HG03457 (cell line): ENCODE measurements around the gene EHF.
"Not testable (repeated sequence)": the region's sequence is repeated elsewhere in the genome, so short reads cannot be mapped to it uniquely, and the experiment has no call there.

Source experiments
- ATAC-seq: cut with Tn5 transposase; IDR thresholded peaks from one replicate; pipeline ENCODE4 v1.9.1; 2021; ENCODE audit warnings: moderate number of reproducible peaks; ENCODE audit not compliant: unreplicated experiment

EHF gene

GRCh38 chr11:34665077-34665835, 44.4 kb downstream of the EHF start:
- no peak for ATAC-seq

DNA sequence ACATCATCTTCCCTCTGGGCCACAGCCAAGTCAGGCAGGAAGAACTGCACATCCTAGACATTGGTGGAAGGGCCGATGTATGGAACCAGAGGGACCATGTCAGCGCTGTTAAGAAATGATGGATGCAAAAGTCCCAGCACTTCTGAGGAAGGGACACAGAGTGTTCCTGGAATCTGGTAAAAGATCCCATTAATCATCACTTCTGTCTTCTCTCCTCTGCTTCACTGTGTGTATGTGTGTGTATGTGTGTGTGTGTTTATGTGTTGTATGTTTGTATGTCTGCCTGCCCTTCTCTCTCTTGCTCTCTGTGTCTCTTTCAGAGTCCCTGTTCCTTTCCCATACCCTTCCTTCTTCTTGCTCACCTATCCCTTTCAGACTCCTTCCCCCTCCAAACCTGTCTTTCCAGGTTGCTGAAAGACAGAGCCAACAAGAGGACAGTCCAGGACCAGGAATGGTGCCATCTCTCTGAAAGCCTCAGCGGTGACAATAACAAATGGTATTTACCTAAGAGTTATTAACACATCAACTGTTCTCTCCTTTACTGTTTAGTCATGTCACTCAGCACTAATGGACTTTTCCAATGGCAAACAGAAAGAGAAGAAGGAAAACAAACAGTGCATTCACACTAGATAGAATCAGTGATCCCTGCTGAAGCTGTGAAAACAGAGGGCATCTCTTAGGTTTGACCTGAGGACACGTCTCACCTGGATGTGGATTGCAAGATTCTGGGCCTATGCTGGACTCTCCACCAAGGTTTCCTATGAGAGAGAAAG, 47.1 kb downstream of the EHF start:
- no peak for ATAC-seq

- no peak for ATAC-seq
Measured at GRCh38 chr11:34668583-34669053, 47.7 kb downstream of the EHF start.

- no peak for ATAC-seq
Measured at GRCh38 chr11:34669458-34669857, 48.6 kb downstream of the EHF start.

- no peak for ATAC-seq
Measured at GRCh38 chr11:34671117-34671516, 50.2 kb downstream of the EHF start.

DNA sequence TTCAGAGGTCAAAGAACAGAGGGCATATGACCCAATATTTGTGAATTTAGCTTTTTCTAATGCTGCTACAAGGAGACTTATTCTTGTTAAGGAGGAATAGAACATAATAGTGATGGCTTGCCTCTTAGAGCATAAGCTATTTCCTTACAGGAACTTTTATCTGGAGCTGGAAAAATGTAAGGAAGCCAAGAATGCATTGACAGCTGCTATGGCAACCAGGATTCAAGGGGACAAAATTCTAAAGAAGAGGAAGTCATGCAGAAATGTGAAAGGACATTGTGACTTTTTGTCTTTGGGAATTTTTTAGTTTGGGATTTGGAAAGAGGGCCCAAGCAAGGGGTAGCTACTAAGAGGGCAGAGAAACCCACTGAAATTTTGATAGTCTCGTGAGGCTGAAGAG, 51.1 kb downstream of the EHF start:
- no peak for ATAC-seq

DNA sequence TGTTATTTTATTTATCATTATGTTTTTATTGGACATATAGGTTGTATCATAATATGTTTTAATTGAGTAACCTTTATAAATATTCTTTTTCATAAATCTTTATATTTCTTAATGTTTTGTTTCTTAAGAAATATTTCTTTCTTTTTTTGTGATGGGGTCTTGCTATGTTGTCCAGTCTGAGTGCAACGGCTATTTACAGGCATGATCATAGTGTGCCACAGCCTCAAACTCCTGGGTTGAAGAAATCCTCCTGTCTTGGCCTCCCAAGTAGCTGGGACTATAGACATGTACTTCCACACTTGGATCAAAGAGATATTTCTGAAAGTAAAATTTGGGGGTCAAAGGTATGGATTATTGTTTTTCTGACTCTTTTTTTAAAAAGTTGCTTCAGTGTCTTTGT, 53.1 kb downstream of the EHF start:
- ATAC-seq: no peak

DNA sequence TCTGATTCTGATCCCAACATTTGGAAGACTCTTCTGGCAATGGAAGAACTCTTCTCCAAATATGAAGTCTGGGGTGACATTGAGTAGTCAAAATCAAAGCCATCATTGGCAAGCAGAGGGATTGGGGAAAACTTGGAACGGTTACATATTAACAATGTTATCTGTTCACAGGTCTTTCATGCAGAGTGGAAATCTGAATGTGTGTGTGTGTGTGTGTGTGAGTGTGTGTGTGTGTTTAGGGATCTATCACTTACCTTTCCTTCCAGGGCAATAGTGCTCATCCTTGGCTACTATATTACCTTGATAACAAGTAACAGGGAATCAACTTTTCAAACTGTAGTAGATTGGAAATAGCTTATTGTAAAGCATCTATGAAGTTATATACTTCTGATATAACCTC, 55.3 kb downstream of the EHF start:
- ATAC-seq: no peak

DNA sequence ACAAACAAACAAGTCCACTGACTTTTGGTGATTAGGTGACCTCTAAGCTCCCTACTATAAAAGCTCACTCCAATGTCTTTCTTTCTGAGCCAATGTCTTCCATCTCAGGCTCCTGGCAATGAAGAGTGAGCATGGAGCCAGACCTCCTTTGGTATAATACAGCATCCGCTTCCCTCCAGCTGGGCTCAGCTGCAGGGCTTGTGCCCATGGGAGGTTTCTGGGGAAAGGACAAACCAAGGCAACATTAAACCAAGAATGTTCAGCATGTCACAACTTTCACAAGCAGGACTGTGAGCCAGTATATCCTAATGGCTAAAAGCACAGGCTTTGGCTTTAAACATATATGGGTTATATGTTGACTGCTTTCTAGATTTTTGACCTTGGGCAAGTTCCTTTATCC, 58.8 kb downstream of the EHF start:
- no peak for ATAC-seq

- ATAC-seq: no peak
Measured at GRCh38 chr11:34680206-34680605, 59.3 kb downstream of the EHF start.

DNA sequence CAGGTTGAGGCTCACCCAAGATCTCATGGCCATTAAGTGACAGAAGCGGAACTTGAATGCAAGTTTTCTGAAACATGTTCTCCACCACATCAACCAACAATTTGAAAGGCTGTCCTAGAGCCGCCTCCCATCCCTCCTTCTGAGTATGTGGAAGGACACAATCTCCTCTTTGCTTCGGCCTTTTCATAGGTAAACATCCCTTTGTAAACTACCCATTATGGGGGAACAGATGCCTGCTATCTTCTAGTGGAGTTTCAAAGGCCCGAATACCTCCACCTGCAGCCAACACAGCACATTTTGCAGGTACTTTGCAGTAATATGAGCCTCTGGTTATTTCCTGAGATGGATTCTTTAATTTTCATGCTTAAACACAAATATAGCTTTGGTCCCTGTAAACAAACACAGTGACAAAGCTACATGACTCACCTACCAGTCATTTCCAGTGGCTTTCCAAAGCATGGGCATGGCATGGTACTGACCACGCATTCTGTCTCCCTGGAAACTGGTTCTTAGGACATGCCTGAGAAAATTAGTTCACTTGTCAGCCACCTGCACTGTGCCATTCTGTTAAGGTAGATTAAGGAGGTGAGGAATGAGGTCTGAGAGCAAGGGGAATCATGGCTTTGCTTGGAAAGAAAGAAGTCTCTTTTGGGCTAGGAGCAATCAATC, 60.2 kb downstream of the EHF start:
- ATAC-seq: no peak

- ATAC-seq: no peak
Measured at GRCh38 chr11:34682825-34683224, 61.9 kb downstream of the EHF start.

- ATAC-seq: no peak
Measured at GRCh38 chr11:34683396-34683795, 62.5 kb downstream of the EHF start.

- no peak for ATAC-seq
Measured at GRCh38 chr11:34685864-34686263, 65.0 kb downstream of the EHF start.

DNA sequence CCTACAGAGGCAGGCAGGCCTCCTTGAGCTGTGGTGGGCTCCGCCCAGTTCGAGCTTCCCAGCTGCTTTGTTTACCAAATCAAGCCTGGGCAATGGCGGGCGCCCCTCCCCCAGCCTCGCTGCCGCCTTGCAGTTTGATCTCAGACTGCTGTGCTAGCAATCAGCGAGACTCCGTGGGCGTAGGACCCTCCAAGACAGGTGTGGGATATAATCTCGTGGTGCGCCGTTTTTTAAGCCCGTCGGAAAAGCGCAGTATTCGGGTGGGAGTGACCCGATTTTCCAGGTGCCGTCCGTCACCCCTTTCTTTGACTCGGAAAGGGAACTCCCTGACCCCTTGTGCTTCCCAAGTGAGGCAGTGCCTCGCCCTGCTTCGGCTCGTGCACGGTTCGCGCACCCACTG, 71.4 kb downstream of the EHF start:
- not testable (repeated sequence) for ATAC-seq

DNA sequence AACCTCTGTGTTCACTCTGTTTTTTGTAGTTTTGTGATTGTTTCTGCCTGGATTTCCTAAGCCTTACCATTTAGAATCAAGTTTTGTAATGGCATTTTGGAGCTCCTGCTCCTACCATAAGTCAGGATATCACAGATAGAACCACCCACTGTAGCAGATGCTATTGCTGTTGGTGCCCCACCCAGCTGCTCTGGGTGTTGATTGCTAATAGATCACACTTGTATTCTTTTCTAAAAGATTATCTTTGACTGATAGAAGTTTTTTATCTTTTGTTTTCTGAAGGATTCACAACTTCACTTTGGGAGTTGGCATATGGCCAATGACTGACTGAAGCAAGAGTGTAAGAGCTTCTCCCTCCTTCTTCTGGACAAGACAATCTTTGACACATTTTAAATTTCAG, 76.0 kb downstream of the EHF start:
- no peak for ATAC-seq

DNA sequence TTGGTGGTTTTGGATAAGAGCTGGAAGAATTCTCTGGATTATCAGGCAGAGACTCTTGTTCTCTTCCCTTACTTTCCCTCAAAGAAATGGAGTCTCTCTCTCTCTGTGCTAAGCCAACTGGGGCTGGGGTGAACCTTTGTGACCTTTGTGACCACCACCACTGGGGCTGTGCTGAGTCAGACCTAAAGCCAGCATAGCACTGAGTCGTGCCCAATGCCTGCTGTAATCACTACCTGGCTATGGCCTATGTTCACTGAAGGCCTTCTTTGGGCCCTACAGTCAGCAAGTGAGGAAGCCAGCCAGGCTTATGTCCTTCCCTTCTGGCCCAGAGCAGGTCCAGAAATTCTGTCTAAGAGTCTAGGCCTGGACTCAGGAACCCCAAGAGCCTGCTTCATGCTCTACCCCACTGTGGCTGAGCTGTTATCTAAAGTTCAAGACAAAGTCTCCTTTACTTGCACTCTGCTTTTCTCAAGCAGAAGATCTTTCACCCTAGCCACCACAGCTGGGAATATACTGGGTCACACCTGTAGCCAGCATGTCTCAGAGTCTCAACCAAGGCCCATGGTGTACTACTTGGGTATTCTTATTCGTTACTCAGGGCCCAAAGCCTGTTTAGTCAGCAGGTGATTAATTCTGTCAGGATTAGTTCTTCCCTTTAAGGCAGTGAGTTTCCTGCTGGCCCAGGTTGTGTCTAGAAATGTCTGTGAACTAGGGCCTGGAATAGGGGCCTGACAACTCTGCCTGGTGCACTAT, 86.0 kb downstream of the EHF start:
- no peak for ATAC-seq

DNA sequence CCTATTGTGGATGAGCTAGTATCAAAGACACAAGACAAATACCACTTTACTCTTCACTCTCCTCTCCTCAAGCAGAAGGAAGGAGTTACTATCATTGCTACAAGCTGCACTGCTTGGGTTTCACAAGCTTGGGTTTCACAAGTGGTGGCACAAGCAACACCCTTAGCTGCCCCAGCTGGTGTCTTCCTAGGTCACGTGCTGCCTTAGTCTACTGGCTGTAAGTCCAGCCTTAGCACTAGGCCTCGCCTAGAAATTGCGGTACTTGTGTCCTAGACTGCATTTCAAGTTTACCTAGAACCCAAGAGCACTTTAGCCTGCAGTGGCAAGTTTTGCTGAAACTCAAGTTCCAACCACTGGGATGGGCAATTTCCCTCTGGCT, 86.6 kb downstream of the EHF start:
- ATAC-seq: no peak
